GM23338 (cell line): ENCODE results near the gene COX8A. TPM values are rescaled to one million over a fixed set of nuclear protein-coding genes. Genes with fewer than 3 reads are reported as not detected.

Experiments
- ATAC-seq: fragments of 200-7000 bp; cut with Tn5 transposase; 3 replicates; pipeline ENCODE4 v1.9.1; 2020
- DNase-seq: peaks from one replicate; pipeline ENCODE4 v3.0.0-alpha.2; 2015; ENCODE audit warnings: low spot score
- H2AFZ ChIP-seq: fragments of 200-600 bp; sonication (generic); 2 replicates; pipeline ENCODE4 v1.8.0; 2016; ENCODE audit warnings: antibody characterized with exemption, mild to moderate bottlenecking, moderate library complexity
- H3F3A ChIP-seq: fragments of 200-600 bp; sonication (generic); replicated peaks from 2 replicates; pipeline ENCODE4 v1.8.0; 2017; ENCODE audit warnings: antibody characterized with exemption, mixed run types, low read depth
- H3K27ac ChIP-seq: fragments of 200-600 bp; sonication (generic); 2 replicates; pipeline ENCODE4 v1.6.1; 2016; ENCODE audit warnings: low read depth
- H3K27me3 ChIP-seq: fragments of 200-600 bp; sonication (generic); 2 replicates; pipeline ENCODE4 v1.8.0; 2016; ENCODE audit warnings: mild to moderate bottlenecking, mixed run types, moderate library complexity; ENCODE audit not compliant: insufficient read depth
- H3K36me3 ChIP-seq: fragments of 200-600 bp; sonication (generic); 2 replicates; pipeline ENCODE4 v1.8.0; 2016; ENCODE audit warnings: mild to moderate bottlenecking; ENCODE audit not compliant: insufficient read depth
- H3K4me1 ChIP-seq: fragments of 200-600 bp; sonication (generic); 2 replicates; pipeline ENCODE4 v1.8.0; 2016; ENCODE audit warnings: mild to moderate bottlenecking, moderate library complexity; ENCODE audit not compliant: insufficient read depth
- H3K4me2 ChIP-seq: fragments of 200-600 bp; sonication (generic); 2 replicates; pipeline ENCODE4 v1.7.1; 2017; ENCODE audit warnings: mixed run types
- H3K4me3 ChIP-seq: fragments of 200-600 bp; sonication (generic); 2 replicates; pipeline ENCODE4 v1.6.1; 2016; ENCODE audit warnings: mixed run types
- H3K79me2 ChIP-seq: fragments of 200-600 bp; sonication (generic); replicated peaks from 2 replicates; pipeline ENCODE4 v1.8.0; 2017; ENCODE audit warnings: mild to moderate bottlenecking; ENCODE audit not compliant: insufficient read depth
- H3K9me2 ChIP-seq: fragments of 200-600 bp; sonication (generic); 2 replicates; pipeline ENCODE4 v1.8.0; 2017; ENCODE audit not compliant: insufficient read depth
- H4K20me1 ChIP-seq: fragments of 200-600 bp; sonication (generic); replicated peaks from 2 replicates; pipeline ENCODE4 v1.8.0; 2017; ENCODE audit warnings: mild to moderate bottlenecking; ENCODE audit not compliant: insufficient read depth
- H3K27ac Mint-ChIP-seq: 2 replicates; pipeline ENCODE4 v1.8.0; 2020; ENCODE audit warnings: inconsistent platforms, mild to moderate bottlenecking, moderate library complexity, mixed read lengths
- H3K27me3 Mint-ChIP-seq: 3 replicates; pipeline ENCODE4 v1.8.0; 2022; ENCODE audit warnings: low read depth, mild to moderate bottlenecking, moderate library complexity, mixed read lengths, inconsistent platforms; ENCODE audit not compliant: insufficient read depth, poor library complexity
- H3K36me3 Mint-ChIP-seq: 3 replicates; pipeline ENCODE4 v1.8.0; 2021; ENCODE audit warnings: low read depth, mild to moderate bottlenecking, inconsistent platforms, moderate library complexity, mixed read lengths
- H3K4me1 Mint-ChIP-seq: 3 replicates; pipeline ENCODE4 v1.8.0; 2020; ENCODE audit warnings: mild to moderate bottlenecking, inconsistent platforms, mixed read lengths
- H3K4me3 Mint-ChIP-seq: 3 replicates; pipeline ENCODE4 v1.8.0; 2021; ENCODE audit warnings: moderate library complexity, mild to moderate bottlenecking, inconsistent platforms, mixed read lengths
- H3K9me3 Mint-ChIP-seq: 3 replicates; pipeline ENCODE4 v1.8.0; 2020; ENCODE audit warnings: moderate library complexity, mild to moderate bottlenecking, inconsistent platforms, mixed read lengths
- EZH2 ChIP-seq: fragments of 200-600 bp; sonication (generic); IDR thresholded peaks from one replicate; pipeline ENCODE4 v1.8.0; 2017; ENCODE audit warnings: antibody characterized with exemption, mild to moderate bottlenecking, low read depth; ENCODE audit not compliant: unreplicated experiment
- EZH2phosphoT487 ChIP-seq: fragments of 200-600 bp; sonication (generic); IDR thresholded peaks from one replicate; pipeline ENCODE4 v1.8.1; 2018; ENCODE audit warnings: antibody characterized with exemption; ENCODE audit not compliant: unreplicated experiment
- NANOG ChIP-seq: IDR thresholded peaks from 2 replicates; pipeline ENCODE4 v1.6.1; 2016; ENCODE audit warnings: antibody characterized with exemption, borderline replicate concordance
- polyA plus RNA-seq: library from polyadenylated mRNA; unstranded; fragments of >200 nt; fragmentation: Nextera tagmentation; extraction: Ambion mirVana; gene quantifications from 2 replicates; pipeline ENCODE4 v1.2.1, GENCODE V29; 2016
- total RNA-seq: library from RNA; depleted of rRNA; stranded (reverse); fragments of >200 nt; shearing (Covaris generic); gene quantifications from 2 replicates; pipeline ENCODE4 v1.2.3, GENCODE V29; 2014
- TF ChIP-seq, protein P1 (sequence below): fragments of 250-450 bp; sonication (Bioruptor Pico); IDR thresholded peaks from 2 replicates; pipeline ENCODE4 v1.5.0; 2020; ENCODE audit warnings: mild to moderate bottlenecking, moderate library complexity
- TF ChIP-seq, protein P2 (sequence below): IDR thresholded peaks from 2 replicates; pipeline ENCODE4 v1.6.1; 2016; ENCODE audit warnings: antibody characterized with exemption

COX8A gene
- total and polyA plus RNA-seq, 2 experiments from 2014 or later, result 427 to 483 TPM

DNA sequence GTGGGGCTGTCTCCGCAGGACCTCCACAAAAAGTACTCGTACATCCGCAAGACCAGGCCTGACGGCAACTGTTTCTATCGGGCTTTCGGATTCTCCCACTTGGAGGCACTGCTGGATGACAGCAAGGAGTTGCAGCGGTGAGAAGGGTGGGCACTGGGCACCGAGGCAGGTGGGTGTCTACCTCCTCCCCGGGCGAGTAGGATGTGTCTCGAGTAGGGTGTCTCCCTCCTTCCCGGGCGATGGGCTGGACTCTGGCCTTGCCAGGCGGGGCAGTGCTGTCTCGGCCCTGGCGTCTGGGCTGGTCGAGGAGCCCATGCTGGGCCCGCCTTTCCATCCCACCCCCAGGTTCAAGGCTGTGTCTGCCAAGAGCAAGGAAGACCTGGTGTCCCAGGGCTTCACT, 22.1 kb downstream of the COX8A start (continued):
- TF ChIP-seq NANOG (no peak), EZH2 (no peak), EZH2phosphoT487 (no peak)
- TF ChIP-seq, protein P1, sequence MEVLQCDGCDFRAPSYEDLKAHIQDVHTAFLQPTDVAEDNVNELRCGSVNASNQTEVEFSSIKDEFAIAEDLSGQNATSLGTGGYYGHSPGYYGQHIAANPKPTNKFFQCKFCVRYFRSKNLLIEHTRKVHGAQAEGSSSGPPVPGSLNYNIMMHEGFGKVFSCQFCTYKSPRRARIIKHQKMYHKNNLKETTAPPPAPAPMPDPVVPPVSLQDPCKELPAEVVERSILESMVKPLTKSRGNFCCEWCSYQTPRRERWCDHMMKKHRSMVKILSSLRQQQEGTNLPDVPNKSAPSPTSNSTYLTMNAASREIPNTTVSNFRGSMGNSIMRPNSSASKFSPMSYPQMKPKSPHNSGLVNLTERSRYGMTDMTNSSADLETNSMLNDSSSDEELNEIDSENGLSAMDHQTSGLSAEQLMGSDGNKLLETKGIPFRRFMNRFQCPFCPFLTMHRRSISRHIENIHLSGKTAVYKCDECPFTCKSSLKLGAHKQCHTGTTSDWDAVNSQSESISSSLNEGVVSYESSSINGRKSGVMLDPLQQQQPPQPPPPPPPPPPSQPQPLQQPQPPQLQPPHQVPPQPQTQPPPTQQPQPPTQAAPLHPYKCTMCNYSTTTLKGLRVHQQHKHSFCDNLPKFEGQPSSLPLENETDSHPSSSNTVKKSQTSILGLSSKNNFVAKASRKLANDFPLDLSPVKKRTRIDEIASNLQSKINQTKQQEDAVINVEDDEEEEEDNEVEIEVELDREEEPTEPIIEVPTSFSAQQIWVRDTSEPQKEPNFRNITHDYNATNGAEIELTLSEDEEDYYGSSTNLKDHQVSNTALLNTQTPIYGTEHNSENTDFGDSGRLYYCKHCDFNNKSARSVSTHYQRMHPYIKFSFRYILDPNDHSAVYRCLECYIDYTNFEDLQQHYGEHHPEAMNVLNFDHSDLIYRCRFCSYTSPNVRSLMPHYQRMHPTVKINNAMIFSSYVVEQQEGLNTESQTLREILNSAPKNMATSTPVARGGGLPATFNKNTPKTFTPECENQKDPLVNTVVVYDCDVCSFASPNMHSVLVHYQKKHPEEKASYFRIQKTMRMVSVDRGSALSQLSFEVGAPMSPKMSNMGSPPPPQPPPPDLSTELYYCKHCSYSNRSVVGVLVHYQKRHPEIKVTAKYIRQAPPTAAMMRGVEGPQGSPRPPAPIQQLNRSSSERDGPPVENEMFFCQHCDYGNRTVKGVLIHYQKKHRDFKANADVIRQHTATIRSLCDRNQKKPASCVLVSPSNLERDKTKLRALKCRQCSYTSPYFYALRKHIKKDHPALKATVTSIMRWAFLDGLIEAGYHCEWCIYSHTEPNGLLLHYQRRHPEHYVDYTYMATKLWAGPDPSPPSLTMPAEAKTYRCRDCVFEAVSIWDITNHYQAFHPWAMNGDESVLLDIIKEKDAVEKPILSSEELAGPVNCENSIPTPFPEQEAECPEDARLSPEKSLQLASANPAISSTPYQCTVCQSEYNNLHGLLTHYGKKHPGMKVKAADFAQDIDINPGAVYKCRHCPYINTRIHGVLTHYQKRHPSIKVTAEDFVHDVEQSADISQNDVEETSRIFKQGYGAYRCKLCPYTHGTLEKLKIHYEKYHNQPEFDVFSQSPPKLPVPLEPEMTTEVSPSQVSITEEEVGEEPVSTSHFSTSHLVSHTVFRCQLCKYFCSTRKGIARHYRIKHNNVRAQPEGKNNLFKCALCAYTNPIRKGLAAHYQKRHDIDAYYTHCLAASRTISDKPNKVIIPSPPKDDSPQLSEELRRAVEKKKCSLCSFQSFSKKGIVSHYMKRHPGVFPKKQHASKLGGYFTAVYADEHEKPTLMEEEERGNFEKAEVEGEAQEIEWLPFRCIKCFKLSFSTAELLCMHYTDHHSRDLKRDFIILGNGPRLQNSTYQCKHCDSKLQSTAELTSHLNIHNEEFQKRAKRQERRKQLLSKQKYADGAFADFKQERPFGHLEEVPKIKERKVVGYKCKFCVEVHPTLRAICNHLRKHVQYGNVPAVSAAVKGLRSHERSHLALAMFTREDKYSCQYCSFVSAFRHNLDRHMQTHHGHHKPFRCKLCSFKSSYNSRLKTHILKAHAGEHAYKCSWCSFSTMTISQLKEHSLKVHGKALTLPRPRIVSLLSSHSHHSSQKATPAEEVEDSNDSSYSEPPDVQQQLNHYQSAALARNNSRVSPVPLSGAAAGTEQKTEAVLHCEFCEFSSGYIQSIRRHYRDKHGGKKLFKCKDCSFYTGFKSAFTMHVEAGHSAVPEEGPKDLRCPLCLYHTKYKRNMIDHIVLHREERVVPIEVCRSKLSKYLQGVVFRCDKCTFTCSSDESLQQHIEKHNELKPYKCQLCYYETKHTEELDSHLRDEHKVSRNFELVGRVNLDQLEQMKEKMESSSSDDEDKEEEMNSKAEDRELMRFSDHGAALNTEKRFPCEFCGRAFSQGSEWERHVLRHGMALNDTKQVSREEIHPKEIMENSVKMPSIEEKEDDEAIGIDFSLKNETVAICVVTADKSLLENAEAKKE (CRISPR knock-in tag), result no peak
- TF ChIP-seq, protein P2, sequence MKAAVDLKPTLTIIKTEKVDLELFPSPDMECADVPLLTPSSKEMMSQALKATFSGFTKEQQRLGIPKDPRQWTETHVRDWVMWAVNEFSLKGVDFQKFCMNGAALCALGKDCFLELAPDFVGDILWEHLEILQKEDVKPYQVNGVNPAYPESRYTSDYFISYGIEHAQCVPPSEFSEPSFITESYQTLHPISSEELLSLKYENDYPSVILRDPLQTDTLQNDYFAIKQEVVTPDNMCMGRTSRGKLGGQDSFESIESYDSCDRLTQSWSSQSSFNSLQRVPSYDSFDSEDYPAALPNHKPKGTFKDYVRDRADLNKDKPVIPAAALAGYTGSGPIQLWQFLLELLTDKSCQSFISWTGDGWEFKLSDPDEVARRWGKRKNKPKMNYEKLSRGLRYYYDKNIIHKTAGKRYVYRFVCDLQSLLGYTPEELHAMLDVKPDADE, result no peak

DNA sequence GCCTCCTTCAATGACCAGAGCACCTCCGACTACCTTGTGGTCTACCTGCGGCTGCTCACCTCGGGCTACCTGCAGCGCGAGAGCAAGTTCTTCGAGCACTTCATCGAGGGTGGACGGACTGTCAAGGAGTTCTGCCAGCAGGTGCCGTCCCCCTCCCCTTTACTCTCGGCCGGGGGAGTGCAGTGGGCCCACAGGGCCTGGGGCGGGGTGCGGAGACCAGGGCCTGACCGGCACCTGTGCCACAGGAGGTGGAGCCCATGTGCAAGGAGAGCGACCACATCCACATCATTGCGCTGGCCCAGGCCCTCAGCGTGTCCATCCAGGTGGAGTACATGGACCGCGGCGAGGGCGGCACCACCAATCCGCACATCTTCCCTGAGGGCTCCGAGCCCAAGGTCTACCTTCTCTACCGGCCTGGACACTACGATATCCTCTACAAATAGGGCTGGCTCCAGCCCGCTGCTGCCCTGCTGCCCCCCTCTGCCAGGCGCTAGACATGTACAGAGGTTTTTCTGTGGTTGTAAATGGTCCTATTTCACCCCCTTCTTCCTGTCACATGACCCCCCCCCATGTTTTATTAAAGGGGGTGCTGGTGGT, 22.8 kb downstream of the COX8A start:
- no peaks in the 10 kb centered on the region for H3K36me3 ChIP-seq
- peaks cover 22% of the 10 kb centered on the region; the same call in 1 of the 2 replicates for H3F3A ChIP-seq
- H4K20me1 ChIP-seq, result peaks cover 13% of the 10 kb centered on the region
- H3K4me1 ChIP-seq, result peaks cover 10% of the 10 kb centered on the region
- no peak overlapping the region for H3K4me3 ChIP-seq
- no peak overlapping the region for H3K27ac ChIP-seq
- Mint-ChIP-seq H3K27me3 (peaks cover 13% of the 10 kb centered on the region), H3K4me3 (no peak overlapping the region; the same call in 2 of the 3 replicates), H3K36me3 (peaks cover 50% of the 10 kb centered on the region), H3K4me1 (peaks cover 15% of the 10 kb centered on the region), H3K9me3 (no peaks in the 10 kb centered on the region; the same call in 2 of the 3 replicates), H3K27ac (no peak overlapping the region)
- no peaks in the 10 kb centered on the region for H3K9me2 ChIP-seq
- TF ChIP-seq EZH2phosphoT487 (no peak), NANOG (no peak)
- H3K27me3 ChIP-seq, result peaks cover 21% of the 10 kb centered on the region
- ATAC-seq (no peak), DNase-seq (no peak)
- no peak overlapping the region for H3K4me2 ChIP-seq
- H3K79me2 ChIP-seq, result 0 out of 2 replicates have a peak, but pooled peaks cover 8% of the 10 kb centered on the region
- no peak overlapping the region for H2AFZ ChIP-seq
